Muscle of leg (tissue), 11 donors: Measurements from ENCODE around the gene ERCC5. TPM values are rescaled to one million over a fixed set of nuclear protein-coding genes. Genes with fewer than 3 reads are reported as not detected.

Experiments used
- DNase-seq: peaks from one replicate; pipeline ENCODE4 v3.0.0; 2013
- H3K27ac ChIP-seq: one replicate; pipeline ENCODE4 v1.5.1; 2013; ENCODE audit warnings: mild to moderate bottlenecking, low read length, control low read depth
- H3K27me3 ChIP-seq: one replicate; pipeline ENCODE4 v1.6.1; 2013; ENCODE audit warnings: low read length; ENCODE audit not compliant: control insufficient read depth, insufficient read depth
- H3K36me3 ChIP-seq: one replicate; pipeline ENCODE4 v1.6.1; 2013; ENCODE audit warnings: low read length; ENCODE audit not compliant: control insufficient read depth, insufficient read depth
- H3K4me1 ChIP-seq: one replicate; pipeline ENCODE4 v1.6.1; 2013; ENCODE audit warnings: low read length; ENCODE audit not compliant: control insufficient read depth, insufficient read depth
- H3K4me3 ChIP-seq: one replicate; pipeline ENCODE4 v1.5.1; 2013; ENCODE audit warnings: low read length, control low read depth
- H3K9me3 ChIP-seq: replicated peaks from 2 replicates; pipeline ENCODE4 v1.6.1; 2013; ENCODE audit warnings: low read depth, low read length; ENCODE audit not compliant: control insufficient read depth
- WGBS: methylation state at CpG from one replicate; pipeline ENCODE4 v1.1.5; 2013; ENCODE audit warnings: missing lambda C conversion rate; ENCODE audit not compliant: insufficient coverage; 5-methylcytosine and 5-hydroxymethylcytosine counted together
- polyA plus RNA-seq, 8 donors: library from polyadenylated mRNA; unstranded; fragments of 120-200 nt; gene quantifications; one replicate each; pipeline versions ENCODE4 v1.2.1 to v1.2.3, GENCODE V29; 2013; ENCODE audit warnings: inconsistent platforms in 1 of 8, low replicate concordance in 1 of 8; ENCODE audit not compliant: insufficient read length in 8 of 8, insufficient read depth in 1 of 8
- total RNA-seq: library from RNA; stranded (reverse); fragments of 120-200 nt; gene quantifications from one replicate; pipeline ENCODE4 v1.2.4, GENCODE V29; 2013

ERCC5 gene
- total and polyA plus RNA-seq, 9 donors = 34.1 to 47.4 (median 39.5) TPM

- no peak overlapping the region for H3K4me3 ChIP-seq
- no CpG with 5 or more reads among the region's 1 CpG for WGBS
- no peak overlapping the region for H3K27ac ChIP-seq
- no peaks in the 10 kb centered on the region for H3K9me3 ChIP-seq
- DNase-seq = no peak
- H3K36me3 ChIP-seq = peaks cover 25% of the 10 kb centered on the region
- no peaks in the 10 kb centered on the region for H3K4me1 ChIP-seq
- H3K27me3 ChIP-seq = no peaks in the 10 kb centered on the region
These were observed 7.6 kb upstream of the ERCC5 start for GRCh38 chr13:102838273-102838672.

GRCh38 chr13:102838982-102839381, 6.8 kb upstream of the ERCC5 start:
- WGBS = 100% methylated on average over 1 of the region's 4 CpGs
- DNase-seq = no peak
- Histone ChIP-seq H3K36me3 (peaks cover 25% of the 10 kb centered on the region), H3K27me3 (no peaks in the 10 kb centered on the region), H3K9me3 (no peaks in the 10 kb centered on the region), H3K4me3 (no peak overlapping the region), H3K27ac (no peak overlapping the region), H3K4me1 (no peaks in the 10 kb centered on the region)

GRCh38 chr13:102839462-102839861, 6.4 kb upstream of the ERCC5 start:
- peaks cover 25% of the 10 kb centered on the region for H3K36me3 ChIP-seq
- H3K4me1 ChIP-seq = no peaks in the 10 kb centered on the region
- 89% methylated on average over 3 of the region's 5 CpGs for WGBS
- H3K4me3 ChIP-seq = no peak overlapping the region
- no peaks in the 10 kb centered on the region for H3K9me3 ChIP-seq
- no peak overlapping the region for H3K27ac ChIP-seq
- DNase-seq = no peak
- no peaks in the 10 kb centered on the region for H3K27me3 ChIP-seq

- peaks cover 6% of the 10 kb centered on the region for H3K36me3 ChIP-seq
- peak overlapping the region; percentile 100 for H3K27ac ChIP-seq
- 0% methylated on average over 2 of the region's 13 CpGs for WGBS
- peak overlapping the region; percentile 100 for H3K4me3 ChIP-seq
- H3K4me1 ChIP-seq = peaks cover 10% of the 10 kb centered on the region
- no peaks in the 10 kb centered on the region for H3K9me3 ChIP-seq
- H3K27me3 ChIP-seq = no peaks in the 10 kb centered on the region
- DNase-seq = no peak
These were observed 573 bp upstream of the ERCC5 start for GRCh38 chr13:102845289-102845629.

GRCh38 chr13:102846261-102847015, 606 bp downstream of the ERCC5 start:
- DNase-seq = peak; percentile 53
- Histone ChIP-seq H3K27ac (peak overlapping the region; percentile 100), H3K36me3 (peaks cover 6% of the 10 kb centered on the region), H3K27me3 (no peaks in the 10 kb centered on the region), H3K9me3 (no peaks in the 10 kb centered on the region), H3K4me3 (peak overlapping the region; percentile 100), H3K4me1 (peaks cover 10% of the 10 kb centered on the region)
- under 1% methylated on average over 17 of the region's 31 CpGs for WGBS

GRCh38 chr13:102847272-102848234, 1.7 kb downstream of the ERCC5 start:
- H3K27ac ChIP-seq = peak overlapping the region; percentile 100
- no peaks in the 10 kb centered on the region for H3K27me3 ChIP-seq
- peaks cover 10% of the 10 kb centered on the region for H3K4me1 ChIP-seq
- peak overlapping the region; percentile 100 for H3K4me3 ChIP-seq
- H3K9me3 ChIP-seq = no peaks in the 10 kb centered on the region
- peaks cover 6% of the 10 kb centered on the region for H3K36me3 ChIP-seq
- DNase-seq = peak; percentile 52
- 60% methylated on average over 1 of the region's 12 CpGs for WGBS

GRCh38 chr13:102848956-102849355, 3.1 kb downstream of the ERCC5 start:
- H3K27ac ChIP-seq = no peak overlapping the region
- no peak for DNase-seq
- no peaks in the 10 kb centered on the region for H3K27me3 ChIP-seq
- 92% methylated on average over 4 of the region's 6 CpGs for WGBS
- H3K4me3 ChIP-seq = no peak overlapping the region
- peaks cover 10% of the 10 kb centered on the region for H3K4me1 ChIP-seq
- peaks cover 6% of the 10 kb centered on the region for H3K36me3 ChIP-seq
- no peaks in the 10 kb centered on the region for H3K9me3 ChIP-seq

GRCh38 chr13:102852556-102852955, 6.7 kb downstream of the ERCC5 start:
- WGBS = 81% methylated on average over 2 of the region's 3 CpGs
- no peak for DNase-seq
- Histone ChIP-seq H3K4me3 (no peak overlapping the region), H3K27ac (no peak overlapping the region), H3K27me3 (no peaks in the 10 kb centered on the region), H3K36me3 (peaks cover 26% of the 10 kb centered on the region), H3K4me1 (peaks cover 4% of the 10 kb centered on the region), H3K9me3 (no peaks in the 10 kb centered on the region)

GRCh38 chr13:102854675-102855074, 8.8 kb downstream of the ERCC5 start:
- Histone ChIP-seq H3K4me3 (no peak overlapping the region), H3K27me3 (no peaks in the 10 kb centered on the region), H3K4me1 (no peaks in the 10 kb centered on the region), H3K27ac (no peak overlapping the region), H3K36me3 (peaks cover 35% of the 10 kb centered on the region), H3K9me3 (no peaks in the 10 kb centered on the region)
- 67% methylated on average over 2 of the region's 7 CpGs for WGBS
- DNase-seq = no peak

- Histone ChIP-seq H3K36me3 (peaks cover 44% of the 10 kb centered on the region), H3K4me1 (no peaks in the 10 kb centered on the region), H3K4me3 (no peak overlapping the region), H3K27me3 (no peaks in the 10 kb centered on the region), H3K27ac (no peak overlapping the region), H3K9me3 (no peaks in the 10 kb centered on the region)
- no peak for DNase-seq
- 77% methylated on average over 4 of the region's 6 CpGs for WGBS
These were observed 10.7 kb downstream of the ERCC5 start for GRCh38 chr13:102856557-102856956.
